Endothelial cell of umbilical vein (primary cell): Measurements from ENCODE around the gene ZMPSTE24. TPM values are rescaled to one million over a fixed set of nuclear protein-coding genes. Genes with fewer than 3 reads are reported as not detected.

Experiments used
- BruUV-seq: library from RNA; stranded (reverse); fragments of 400-500 nt; replicated peaks from 2 replicates; lab custom pipeline; 2021; lab: Mats Ljungman, UMichigan
- CTCF ChIA-PET: fragments of 300-600, 350-600 bp; sonication (Branson Sonifier 250); formaldehyde crosslinking; loops from one replicate; lab custom pipeline; 2021; ENCODE audit warnings: antibody characterized with exemption, inconsistent platforms; lab: Charles Lee
- POLR2A ChIA-PET: fragments of 300-600, 350-600 bp; sonication (Branson Sonifier 250); formaldehyde crosslinking; loops from one replicate; lab custom pipeline; 2021; ENCODE audit warnings: antibody characterized with exemption, inconsistent platforms; lab: Charles Lee
- DNase-seq: peaks from one replicate; pipeline ENCODE4 v3.0.0-alpha.2; 2011; ENCODE audit warnings: low read depth, low spot score
- FAIRE-seq: peaks from 2 replicates; lab custom pipeline; 2011; peaks lifted over from hg19 to GRCh38; lab: Jason Lieb, UNC
- H2AFZ ChIP-seq: 2 replicates; pipeline ENCODE4 v1.6.0; 2012; ENCODE audit warnings: low read depth, low read length, control low read depth, inconsistent platforms
- H3K27ac ChIP-seq: 2 replicates; pipeline ENCODE4 v1.5.1; 2011; ENCODE audit warnings: low read depth, mild to moderate bottlenecking, control low read depth, low read length, moderate library complexity; ENCODE audit not compliant: insufficient read depth
- H3K27me3 ChIP-seq, 2 experiments: 2 replicates each; pipeline versions ENCODE4 v1.6.0 to v1.6.1; 2011; ENCODE audit warnings: low read length in 2 of 2, mixed read lengths in 1 of 2; ENCODE audit not compliant: control insufficient read depth in 2 of 2, insufficient read depth in 2 of 2
- H3K36me3 ChIP-seq, 2 experiments: 2 replicates in 1 of 2; 3 replicates in 1 of 2; pipeline ENCODE4 v1.5.1; 2011; ENCODE audit warnings: low read length in 2 of 2, mild to moderate bottlenecking in 1 of 2, moderate library complexity in 1 of 2; ENCODE audit not compliant: control insufficient read depth in 2 of 2, insufficient read depth in 2 of 2; ENCODE audit errors: extremely low read depth in 1 of 2
- H3K4me1 ChIP-seq: 3 replicates; pipeline ENCODE4 v1.5.1; 2011; ENCODE audit warnings: mild to moderate bottlenecking, low read length; ENCODE audit not compliant: control insufficient read depth, insufficient read depth; ENCODE audit errors: extremely low read depth
- H3K4me2 ChIP-seq: 2 replicates; pipeline ENCODE4 v1.6.1; 2011; ENCODE audit warnings: low read length, control low read depth, mixed read lengths; ENCODE audit not compliant: insufficient read depth
- H3K4me3 ChIP-seq, 3 experiments: fragments of 200-600 bp in 1 of 3; sonication (generic), shearing (Covaris generic) in 1 of 3; replicated peaks in 1 of 3; 2 replicates each; pipeline ENCODE4 v1.5.1; 2011 to 2016; ENCODE audit warnings: control low read depth in 3 of 3, low read length in 3 of 3, mild to moderate bottlenecking in 2 of 3, inconsistent platforms in 1 of 3, low read depth in 1 of 3, moderate library complexity in 1 of 3; ENCODE audit not compliant: insufficient read depth in 1 of 3
- H3K79me2 ChIP-seq: 2 replicates; pipeline ENCODE4 v1.6.0; 2012; ENCODE audit warnings: low read length, inconsistent platforms; ENCODE audit not compliant: control insufficient read depth, insufficient read depth
- H3K9ac ChIP-seq: replicated peaks from 2 replicates; pipeline ENCODE3; 2011; ENCODE audit warnings: low read length, control low read depth; ENCODE audit not compliant: insufficient read depth; ENCODE audit errors: extremely low read depth
- H3K9me1 ChIP-seq: replicated peaks from 3 replicates; pipeline ENCODE4 v1.6.0; 2011; ENCODE audit warnings: mild to moderate bottlenecking, low read length; ENCODE audit not compliant: control insufficient read depth, insufficient read depth; ENCODE audit errors: extremely low read depth
- H3K9me3 ChIP-seq: replicated peaks from 2 replicates; pipeline ENCODE4 v1.5.1; 2012; ENCODE audit warnings: low read length, inconsistent platforms; ENCODE audit not compliant: control insufficient read depth, insufficient read depth
- H4K20me1 ChIP-seq: replicated peaks from 2 replicates; pipeline ENCODE3; 2011; ENCODE audit warnings: mild to moderate bottlenecking, low read length; ENCODE audit not compliant: control insufficient read depth, insufficient read depth; ENCODE audit errors: extremely low read depth
- CTCF ChIP-seq, 2 donors: IDR thresholded peaks; 1 replicate in 1 of 2; 2 replicates in 1 of 2; pipeline ENCODE4 v1.5.1; 2011; ENCODE audit warnings: low read length in 2 of 2, mild to moderate bottlenecking in 2 of 2, moderate library complexity in 2 of 2, control low read depth in 1 of 2, inconsistent platforms in 1 of 2, low read depth in 1 of 2; ENCODE audit not compliant: insufficient read depth in 1 of 2; ENCODE audit errors: extremely low read depth in 1 of 2
- EZH2 ChIP-seq: IDR thresholded peaks from 2 replicates; pipeline ENCODE4 v1.6.1; 2012; ENCODE audit warnings: borderline replicate concordance, low read depth, mild to moderate bottlenecking, moderate library complexity, low read length, inconsistent platforms; ENCODE audit not compliant: severe bottlenecking
- FOS ChIP-seq: IDR thresholded peaks from 2 replicates; pipeline ENCODE4 v1.6.1; 2011; ENCODE audit warnings: mild to moderate bottlenecking, low read length, moderate library complexity, borderline replicate concordance; ENCODE audit not compliant: insufficient read depth
- GATA2 ChIP-seq: IDR thresholded peaks from 2 replicates; pipeline ENCODE4 v1.7.0; 2011; ENCODE audit warnings: low read depth, mild to moderate bottlenecking, moderate library complexity, mixed read lengths, low read length; ENCODE audit not compliant: insufficient read length, insufficient read depth
- JUN ChIP-seq: IDR thresholded peaks from 2 replicates; pipeline ENCODE4 v1.6.1; 2011; ENCODE audit warnings: borderline replicate concordance, low read depth; ENCODE audit not compliant: insufficient read length, insufficient read depth
- MYC ChIP-seq: IDR thresholded peaks from one replicate; pipeline ENCODE4 v1.6.1; 2011; ENCODE audit warnings: mild to moderate bottlenecking, low read depth, low read length
- POLR2A ChIP-seq: IDR thresholded peaks from 2 replicates; pipeline ENCODE4 v1.6.1; 2012; ENCODE audit warnings: low read depth, mild to moderate bottlenecking, control low read depth, low read length
- POLR2AphosphoS5 ChIP-seq: IDR thresholded peaks from 2 replicates; pipeline ENCODE4 v1.6.1; 2012; ENCODE audit warnings: low read depth, mild to moderate bottlenecking, control low read depth, low read length, moderate library complexity; ENCODE audit not compliant: insufficient read depth
- dilution Hi-C: fragments of 300-500 bp; cut with MboI; formaldehyde crosslinking; loops from one replicate; pipeline ENCODE4 v1.15.0; 2019; ENCODE audit warnings: low sequenced_read_pairs; ENCODE audit not compliant: extremely low pct_ligation_motif_present
- intact Hi-C: fragments of 100-400 bp; cut with micrococcal nuclease; formaldehyde crosslinking; loops from one replicate; pipeline ENCODE4 v1.10.0; 2022
- polyA plus RNA-seq, 4 experiments: library from polyadenylated mRNA; depleted of rRNA in 3 of 4; stranded (reverse) in 3 of 4; unstranded in 1 of 4; fragments of >200 nt; gene quantifications; 2 replicates each; pipeline versions ENCODE4 v1.2.1 to v1.2.3, GENCODE V29; 2011 to 2012; ENCODE audit warnings: missing spikeins in 1 of 4
- total RNA-seq: library from RNA; stranded (reverse); gene quantifications from 2 replicates; pipeline ENCODE4 v1.2.3, GENCODE V29; 2021
- TF ChIP-seq, protein P1 (sequence below): IDR thresholded peaks from 2 replicates; pipeline ENCODE4 v1.6.1; 2011; ENCODE audit not compliant: insufficient read depth, insufficient read length

The ZMPSTE24 gene
- total and polyA plus RNA-seq, 2 donors (not counting 3 experiments of a cell fraction or from before 2014, with no cell fraction given): 16.9 to 44.7 TPM

GRCh38 chr1:40312238-40313205 lies 54.5 kb downstream of the ZMPSTE24 start:
- H3K27ac ChIP-seq: no peak overlapping the region
- FAIRE-seq: no peak
- no peaks in the 10 kb centered on the region for H3K9me1 ChIP-seq
- no peak overlapping the region for H3K4me3 ChIP-seq
- no peak overlapping the region for H2AFZ ChIP-seq
- BruUV-seq: no TSS peak
- DNase-seq: no peak
- peaks cover 12 to 20% of the 10 kb centered on the region in 2 experiments for H3K27me3 ChIP-seq
- intact Hi-C loops: no loop called here
- ChIA-PET CTCF (interaction anchor here (1.0 kb wide), 1 partner anchor 27 kb away, joined by 3 read pairs; no protein-coding TSS in a partner anchor), POLR2A (no interaction called here)
- H3K9me3 ChIP-seq: no peaks in the 10 kb centered on the region
- dilution Hi-C loops: no loop called here
- TF ChIP-seq FOS (no peak), POLR2A (no peak)
- peaks cover 4% of the 10 kb centered on the region for H3K4me1 ChIP-seq
- H4K20me1 ChIP-seq: no peaks in the 10 kb centered on the region
- H3K9ac ChIP-seq: no peak overlapping the region
- no peaks in the 10 kb centered on the region for H3K36me3 ChIP-seq
- no peaks in the 10 kb centered on the region for H3K79me2 ChIP-seq
- no peak overlapping the region for H3K4me2 ChIP-seq

DNA sequence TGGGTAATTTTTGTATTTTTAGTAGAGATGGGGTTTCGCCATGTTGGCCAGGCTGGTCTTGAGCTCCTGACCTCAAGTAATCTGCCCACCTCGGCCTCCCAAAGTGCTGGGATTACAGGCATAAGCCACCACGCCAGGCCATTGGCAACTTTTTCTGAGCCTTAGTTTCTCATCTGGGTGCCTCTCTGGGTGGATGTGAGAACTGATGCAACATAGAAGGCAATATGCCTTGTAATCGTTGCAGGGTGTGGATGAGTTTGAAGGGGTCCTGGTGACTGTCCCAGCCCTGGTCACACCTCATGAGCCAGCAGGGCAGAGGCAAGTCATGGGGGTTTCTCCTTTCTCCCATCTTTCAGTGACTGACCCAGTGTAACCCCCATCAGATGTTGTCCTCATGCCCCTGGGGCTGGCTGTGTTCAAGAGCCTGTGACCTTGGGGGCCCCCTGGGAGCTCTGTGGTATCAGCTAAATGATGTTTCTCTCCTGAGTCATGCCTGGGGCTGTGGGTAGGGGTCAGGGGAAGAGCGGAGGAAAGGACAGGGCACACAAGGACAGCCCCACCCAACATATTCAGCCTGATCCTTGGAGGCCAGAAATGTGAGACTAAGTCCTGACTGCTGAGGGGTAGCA lies 55.4 kb downstream of the ZMPSTE24 start:
- no peaks in the 10 kb centered on the region for H3K36me3 ChIP-seq
- H3K79me2 ChIP-seq: no peaks in the 10 kb centered on the region
- peaks cover 4% of the 10 kb centered on the region for H3K4me1 ChIP-seq
- no peak overlapping the region for H3K4me3 ChIP-seq
- no TSS peak for BruUV-seq
- dilution Hi-C loops (no loop called here), intact Hi-C loops (no loop called here)
- DNase-seq: no peak
- H3K4me2 ChIP-seq: no peak overlapping the region
- H3K9me3 ChIP-seq: no peaks in the 10 kb centered on the region
- no peak overlapping the region for H3K9ac ChIP-seq
- H4K20me1 ChIP-seq: no peaks in the 10 kb centered on the region
- CTCF ChIA-PET: interaction anchor here (1.0 to 4.6 kb wide), 3 partner anchors 26 to 170 kb away, joined by 3 to 51 read pairs (median 3); no protein-coding TSS in a partner anchor
- H3K27ac ChIP-seq: no peak overlapping the region
- no peaks in the 10 kb centered on the region for H3K9me1 ChIP-seq
- no peak overlapping the region for H2AFZ ChIP-seq
- no peak for TF ChIP-seq MYC
- TF ChIP-seq, protein P1, sequence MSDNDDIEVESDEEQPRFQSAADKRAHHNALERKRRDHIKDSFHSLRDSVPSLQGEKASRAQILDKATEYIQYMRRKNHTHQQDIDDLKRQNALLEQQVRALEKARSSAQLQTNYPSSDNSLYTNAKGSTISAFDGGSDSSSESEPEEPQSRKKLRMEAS: no peak
- TF ChIP-seq JUN: no peak
- TF ChIP-seq CTCF (IDR thresholded peaks at IDR 0.05; ENCODE audit: extremely low read depth in 1 of 2, insufficient read depth in 1 of 2, low read depth in 1 of 2, low read length in 2 of 2): no peak
- TF ChIP-seq POLR2A: no peak
- TF ChIP-seq EZH2: no peak
- no peak for TF ChIP-seq FOS
- TF ChIP-seq GATA2: no peak
- no peak for TF ChIP-seq POLR2AphosphoS5
- peaks cover 18 to 26% of the 10 kb centered on the region in 2 experiments for H3K27me3 ChIP-seq
- POLR2A ChIA-PET: no interaction called here
- FAIRE-seq: no peak
